ENCODE results near the gene NQO2. TPM values are rescaled to one million over a fixed set of nuclear protein-coding genes. Genes with fewer than 3 reads are reported as not detected.
A peak's percentile ranks its signal among the peaks of the same experiment; 100 is the strongest.

The NQO2 gene
- total and polyA plus RNA-seq, 7 donors = 42.8 to 201 (median 119) TPM

GRCh38 chr6:2958776-2959175 lies 40.9 kb upstream of the NQO2 start:
- 66 to 76% (median 70%) methylated on average over 9 of the region's 9 CpGs for WGBS, 3 donors
- Histone ChIP-seq H3K27ac (peak overlapping the region; percentile 51), H3K4me3 (no peak overlapping the region), H3K4me1 (peaks cover 48% of the 10 kb centered on the region), H3K9me3 (no peaks in the 10 kb centered on the region), H3K27me3 (ENCODE audit: insufficient read depth in 3 of 3, low read length in 2 of 3) (no peaks in the 10 kb centered on the region), H3K36me3 (ENCODE audit: insufficient read depth in 1 of 2, low read depth in 1 of 2) (peaks cover 0 to 24% of the 10 kb centered on the region in 2 donors)
- intact Hi-C loops (cut with DNase I) = no loop called here
- ATAC-seq (no peak), DNase-seq (no peak)
- no peak for TF ChIP-seq CTCF (IDR thresholded peaks at IDR 0.05)

DNA sequence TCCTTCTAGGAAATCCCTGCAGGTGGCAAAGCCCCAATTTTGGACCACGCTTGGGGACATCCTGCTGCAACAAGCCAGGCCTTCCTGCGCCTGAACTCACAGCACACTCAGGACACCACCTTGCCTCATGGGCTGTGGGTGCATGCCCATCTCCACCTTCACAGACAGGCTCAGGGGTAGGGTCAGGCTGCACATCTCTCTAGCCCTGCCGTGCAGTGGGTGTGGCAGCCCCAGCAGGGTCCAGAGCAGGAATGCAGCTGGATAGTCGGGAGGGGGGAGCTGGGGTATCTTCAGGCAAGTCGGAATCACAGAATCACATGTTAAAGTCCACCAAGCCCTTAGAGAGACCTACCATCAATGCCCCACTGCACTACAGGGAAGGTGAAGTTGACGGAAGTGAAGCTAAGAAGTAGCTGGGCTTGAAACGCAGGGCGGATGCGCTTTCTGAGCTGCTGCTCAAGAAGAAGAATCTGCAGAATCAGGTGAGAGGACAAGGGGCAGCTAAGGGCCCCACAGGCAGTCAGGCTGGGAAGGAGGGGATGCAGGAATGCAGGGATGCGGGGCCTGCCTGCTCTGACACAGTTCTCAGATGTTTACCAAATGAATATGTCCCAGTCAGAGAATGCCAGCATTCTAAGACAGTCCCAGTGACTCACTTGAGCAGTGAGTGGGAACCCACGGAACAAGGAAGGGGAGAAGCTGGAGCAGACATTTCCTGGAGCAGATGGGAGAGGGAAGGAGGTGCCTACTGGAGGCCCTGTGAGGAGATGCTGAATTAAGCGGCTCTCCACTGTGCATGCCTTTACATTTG lies 39.6 kb upstream of the NQO2 start:
- TF ChIP-seq CTCF (IDR thresholded peaks at IDR 0.05) = no peak
- H3K4me3 ChIP-seq = no peak overlapping the region
- peaks cover 52% of the 10 kb centered on the region for H3K4me1 ChIP-seq
- DNase-seq (no peak), ATAC-seq (peak; percentile 20 to 36 (median 26))
- H3K9me3 ChIP-seq = no peaks in the 10 kb centered on the region
- H3K36me3 ChIP-seq (ENCODE audit: insufficient read depth in 1 of 2, low read depth in 1 of 2) = peaks cover 0 to 11% of the 10 kb centered on the region in 2 donors
- no peaks in the 10 kb centered on the region for H3K27me3 ChIP-seq (ENCODE audit: insufficient read depth in 3 of 3, low read length in 2 of 3)
- intact Hi-C loops (cut with DNase I) = no loop called here
- H3K27ac ChIP-seq = no peak overlapping the region
- 76 to 86% (median 80%) methylated on average over 12 of the region's 12 CpGs for WGBS, 3 donors

DNA sequence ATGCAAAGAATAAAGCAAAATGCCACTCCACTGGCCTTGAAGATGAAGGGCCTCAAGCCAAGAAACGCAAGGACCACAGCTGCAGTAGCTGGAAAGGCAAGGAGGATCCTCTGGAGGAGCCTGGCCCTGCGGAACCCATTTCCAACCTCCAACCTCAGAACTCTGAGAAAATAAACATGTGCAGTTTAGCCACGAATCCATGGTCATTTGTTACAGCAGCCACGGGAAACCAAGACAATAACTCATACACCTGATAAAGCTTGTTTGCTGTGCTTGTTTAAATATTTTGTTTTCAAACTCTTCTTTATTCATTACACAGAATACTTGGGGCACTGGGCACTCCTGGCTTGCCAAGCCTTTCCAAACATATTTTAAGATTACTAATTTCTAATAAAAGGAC lies 38.8 kb upstream of the NQO2 start:
- peaks cover 52% of the 10 kb centered on the region for H3K4me1 ChIP-seq
- WGBS, 3 donors = 49 to 68% (median 61%) methylated on average over 4 of the region's 4 CpGs

DNA sequence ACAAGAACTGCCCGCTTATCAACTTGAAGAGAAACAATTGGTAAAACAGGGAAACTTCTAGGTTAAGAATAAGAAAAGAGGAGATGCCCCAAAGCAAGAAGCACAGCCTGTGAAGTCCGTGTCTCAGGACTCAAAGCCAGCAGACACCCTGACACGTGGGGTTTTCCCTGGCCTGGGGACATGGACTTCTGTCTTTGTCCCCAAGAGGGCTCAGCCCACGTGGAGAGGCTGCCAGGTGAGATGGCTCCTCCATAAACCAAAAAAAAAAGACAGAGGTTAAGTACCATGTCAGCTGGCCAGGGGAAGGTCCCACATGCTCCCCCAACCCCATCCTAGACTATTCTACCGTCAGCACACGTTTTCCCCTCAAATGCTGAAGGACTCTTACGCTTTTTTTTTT lies 38.2 kb upstream of the NQO2 start:
- Histone ChIP-seq H3K27ac (no peak overlapping the region), H3K27me3 (ENCODE audit: insufficient read depth in 3 of 3, low read length in 2 of 3) (no peaks in the 10 kb centered on the region), H3K36me3 (ENCODE audit: insufficient read depth in 1 of 2, low read depth in 1 of 2) (peaks cover 0 to 4% of the 10 kb centered on the region in 2 donors), H3K9me3 (no peaks in the 10 kb centered on the region), H3K4me1 (peaks cover 50% of the 10 kb centered on the region), H3K4me3 (no peak overlapping the region)
- DNase-seq = no peak
- no peak for TF ChIP-seq CTCF (IDR thresholded peaks at IDR 0.05)
- ATAC-seq = no peak
- 78 to 87% (median 78%) methylated on average over 7 of the region's 7 CpGs for WGBS, 3 donors
- intact Hi-C loops (cut with DNase I) = no loop called here

More for the DNA sequence above, 38.8 kb upstream of the NQO2 start:
- DNase-seq (no peak), ATAC-seq (no peak)
- TF ChIP-seq CTCF (IDR thresholded peaks at IDR 0.05) = no peak
- peaks cover 0 to 4% of the 10 kb centered on the region in 2 donors for H3K36me3 ChIP-seq (ENCODE audit: insufficient read depth in 1 of 2, low read depth in 1 of 2)
- H3K9me3 ChIP-seq = no peaks in the 10 kb centered on the region
- H3K27me3 ChIP-seq (ENCODE audit: insufficient read depth in 3 of 3, low read length in 2 of 3) = no peaks in the 10 kb centered on the region
- intact Hi-C loops (cut with DNase I) = no loop called here
- no peak overlapping the region for H3K4me3 ChIP-seq
- no peak overlapping the region for H3K27ac ChIP-seq
